NCI-H1930 (cell line): ENCODE data around the gene PKD1L1.
"Not testable (repeated sequence)": the region's sequence is repeated elsewhere in the genome, so short reads cannot be mapped to it uniquely, and the experiment has no call there.

Experiments used
- DNase-seq, 2 experiments: peaks; one replicate each; lab custom pipeline; 2025; lab: John Stamatoyannopoulos, UW

Gene PKD1L1

GRCh38 chr7:47765373-47765979 is 182.8 kb downstream of the PKD1L1 start:
- no peak for DNase-seq

GRCh38 chr7:47764746-47765145 is 183.5 kb downstream of the PKD1L1 start:
- no peak for DNase-seq

- DNase-seq = peak in 1 of 2 experiments; percentile 34
Observed at GRCh38 chr7:47763063-47763974, 184.9 kb downstream of the PKD1L1 start.

GRCh38 chr7:47762746-47763062 is 185.6 kb downstream of the PKD1L1 start:
- no peak for DNase-seq

GRCh38 chr7:47762207-47762606 is 186.1 kb downstream of the PKD1L1 start:
- DNase-seq = no peak

GRCh38 chr7:47759056-47759706 is 189.1 kb downstream of the PKD1L1 start:
- DNase-seq = no peak

- no peak for DNase-seq
Observed at GRCh38 chr7:47758546-47758945, 189.7 kb downstream of the PKD1L1 start.

GRCh38 chr7:47757921-47758411 is 190.3 kb downstream of the PKD1L1 start:
- DNase-seq = no peak

- DNase-seq = no peak
Observed at GRCh38 chr7:47756636-47757035, 191.6 kb downstream of the PKD1L1 start.

GRCh38 chr7:47755248-47755647 is 193.0 kb downstream of the PKD1L1 start:
- DNase-seq = no peak

- DNase-seq = not testable (repeated sequence)
Observed at GRCh38 chr7:47751724-47752123, 196.5 kb downstream of the PKD1L1 start.

- no peak for DNase-seq
Observed at GRCh38 chr7:47751043-47751442, 197.2 kb downstream of the PKD1L1 start.

GRCh38 chr7:47748041-47748440 is 200.2 kb downstream of the PKD1L1 start:
- no peak for DNase-seq

- DNase-seq = no peak
Observed at GRCh38 chr7:47747160-47747559, 201.1 kb downstream of the PKD1L1 start.

GRCh38 chr7:47746468-47746867 is 201.8 kb downstream of the PKD1L1 start:
- DNase-seq = no peak

GRCh38 chr7:47744883-47745282 is 203.4 kb downstream of the PKD1L1 start:
- no peak for DNase-seq

- no peak for DNase-seq
Observed at GRCh38 chr7:47743965-47744591, 204.2 kb downstream of the PKD1L1 start.

- DNase-seq = no peak
Observed at GRCh38 chr7:47741984-47742383, 206.3 kb downstream of the PKD1L1 start.

GRCh38 chr7:47739891-47740290 is 208.4 kb downstream of the PKD1L1 start:
- DNase-seq = no peak

GRCh38 chr7:47739301-47739875 is 208.9 kb downstream of the PKD1L1 start:
- no peak for DNase-seq

- no peak for DNase-seq
Observed at GRCh38 chr7:47738563-47739166, 209.6 kb downstream of the PKD1L1 start.

- no peak for DNase-seq
Observed at GRCh38 chr7:47737601-47738000, 210.7 kb downstream of the PKD1L1 start.
